ENCODE data around the gene CFAP77. TPM values are rescaled to one million over a fixed set of nuclear protein-coding genes. Genes with fewer than 3 reads are reported as not detected.

The CFAP77 gene
- polyA plus RNA-seq, 1 of the 3 experiments (the other 2 are of a cell fraction), result 1.1 TPM

GRCh38 chr9:132543960-132544359, 133.9 kb downstream of the CFAP77 start:
- H4K20me1 ChIP-seq (ENCODE audit: insufficient read depth), result no peaks in the 10 kb centered on the region
- 89% methylated on average over 14 of the region's 21 CpGs for WGBS (ENCODE audit: low lambda C conversion rate)
- no peaks in the 10 kb centered on the region for H3K9me3 ChIP-seq
- no peaks in the 10 kb centered on the region for H3K36me3 ChIP-seq (replicated peaks in 1 of 2; ENCODE audit: control insufficient read depth in 1 of 2, insufficient read depth in 2 of 2, low read length in 1 of 2)
- ChIA-PET POLR2A (no interaction called here), CTCF (interaction anchor here (0.8 to 2.7 kb wide), 2 partner anchors 31 to 134 kb away, joined by 3 to 8 read pairs; partner anchors contain the start of gene CFAP77)
- no peaks in the 10 kb centered on the region for H3K9me2 ChIP-seq
- H3K4me1 ChIP-seq (ENCODE audit: control insufficient read depth in 1 of 2, insufficient read depth in 2 of 2, low read depth in 1 of 2, low read length in 1 of 2), result peaks cover 0 to 49% of the 10 kb centered on the region in 2 experiments; a peak in 1 of 4 replicates
- DNase-seq, result no peak
- H3K27ac ChIP-seq (ENCODE audit: low read depth in 2 of 2, low read length in 1 of 2), result no peak overlapping the region
- no peaks in the 10 kb centered on the region for H3K27me3 ChIP-seq (ENCODE audit: insufficient read depth)
- H3F3A ChIP-seq (replicated peaks; ENCODE audit: insufficient read depth), result no peaks in the 10 kb centered on the region
- no peak overlapping the region for H3K9ac ChIP-seq
- H3K4me3 ChIP-seq (ENCODE audit: low read depth in 2 of 2, low read length in 1 of 2), result no peak overlapping the region
- no peaks in the 10 kb centered on the region for H3K79me2 ChIP-seq (ENCODE audit: insufficient read depth)
- no peak overlapping the region for H2AFZ ChIP-seq (ENCODE audit: low read depth)
- H3K4me2 ChIP-seq, result no peak overlapping the region
- TF ChIP-seq TEAD4 (IDR thresholded peaks at IDR 0.05; ENCODE audit: borderline replicate concordance, insufficient read depth) (no peak), IRF3 (IDR thresholded peaks at IDR 0.05; ENCODE audit: low read depth, low read length) (no peak), NFIC (IDR thresholded peaks at IDR 0.05; ENCODE audit: borderline replicate concordance) (no peak), MEF2A (IDR thresholded peaks at IDR 0.05; ENCODE audit: borderline replicate concordance, low read depth) (no peak), YY1 (IDR thresholded peaks at IDR 0.05; ENCODE audit: low read depth) (no peak), FOXJ3 (CRISPR knock-in tag; IDR thresholded peaks at IDR 0.05) (no peak), RFX5 (IDR thresholded peaks at IDR 0.05; ENCODE audit: low read length) (no peak), USF1 (IDR thresholded peaks at IDR 0.05; ENCODE audit: borderline replicate concordance, low read depth) (no peak), EZH2phosphoT487 (IDR thresholded peaks at IDR 0.05; ENCODE audit: borderline replicate concordance, low read depth) (no peak), EP300 (IDR thresholded peaks at IDR 0.05; ENCODE audit: borderline replicate concordance in 1 of 2, low read depth in 1 of 2, low read length in 1 of 2) (no peak), SIN3A (IDR thresholded peaks at IDR 0.05; ENCODE audit: borderline replicate concordance, low read depth, low read length) (no peak), REST (IDR thresholded peaks at IDR 0.05; ENCODE audit: low read depth, low read length) (no peak), MXI1 (IDR thresholded peaks at IDR 0.05; ENCODE audit: low read depth, low read length) (no peak), JUND (IDR thresholded peaks at IDR 0.05) (no peak), ZBTB33 (IDR thresholded peaks at IDR 0.05; ENCODE audit: borderline replicate concordance, low read depth) (no peak), GATA2 (CRISPR knock-in tag; IDR thresholded peaks at IDR 0.05) (no peak)
